Astrocyte (in vitro differentiated cells and primary cell): ENCODE measurements around the gene ASMTL. TPM values are rescaled to one million over a fixed set of nuclear protein-coding genes. Genes with fewer than 3 reads are reported as not detected.

Experiments used
- DNase-seq: peaks from one replicate; pipeline ENCODE4 v3.0.0-alpha.2; 2010; ENCODE audit warnings: low read depth
- FAIRE-seq: peaks from 2 replicates; lab custom pipeline; 2011; peaks lifted over from hg19 to GRCh38; lab: Jason Lieb, UNC
- H2AFZ ChIP-seq: 2 replicates; pipeline ENCODE4 v1.6.0; 2012; ENCODE audit warnings: low read depth, low read length, inconsistent platforms
- H3K27ac ChIP-seq: 2 replicates; pipeline ENCODE4 v1.5.1; 2011; ENCODE audit warnings: low read depth, low read length, inconsistent platforms
- H3K27me3 ChIP-seq: 2 replicates; pipeline ENCODE4 v1.6.0; 2011; ENCODE audit warnings: low read length, inconsistent platforms; ENCODE audit not compliant: insufficient read depth
- H3K36me3 ChIP-seq: 2 replicates; pipeline ENCODE4 v1.5.1; 2011; ENCODE audit warnings: low read length, inconsistent platforms; ENCODE audit not compliant: insufficient read depth
- H3K4me1 ChIP-seq: 2 replicates; pipeline ENCODE4 v1.5.1; 2011; ENCODE audit warnings: low read length, inconsistent platforms; ENCODE audit not compliant: insufficient read depth
- H3K4me2 ChIP-seq: 2 replicates; pipeline ENCODE4 v1.6.0; 2012; ENCODE audit warnings: low read length, inconsistent platforms
- H3K4me3 ChIP-seq: 2 replicates; pipeline ENCODE4 v1.5.1; 2011; ENCODE audit warnings: low read depth, mild to moderate bottlenecking, low read length, inconsistent platforms; ENCODE audit not compliant: insufficient read depth
- H3K79me2 ChIP-seq: 2 replicates; pipeline ENCODE4 v1.6.0; 2012; ENCODE audit warnings: mild to moderate bottlenecking, low read length, inconsistent platforms; ENCODE audit not compliant: insufficient read depth
- H3K9ac ChIP-seq: 2 replicates; pipeline ENCODE4 v1.6.0; 2012; ENCODE audit warnings: mild to moderate bottlenecking, low read length, inconsistent platforms
- H3K9me3 ChIP-seq: 2 replicates; pipeline ENCODE4 v1.5.1; 2012; ENCODE audit warnings: low read depth, mild to moderate bottlenecking, low read length, inconsistent platforms; ENCODE audit not compliant: insufficient read depth
- H4K20me1 ChIP-seq: 2 replicates; pipeline ENCODE4 v1.6.0; 2012; ENCODE audit warnings: low read length, inconsistent platforms; ENCODE audit not compliant: insufficient read depth
- H3K27ac Mint-ChIP-seq: one replicate; pipeline ENCODE4 v1.8.0; 2021; ENCODE audit warnings: mild to moderate bottlenecking, mixed read lengths; ENCODE audit not compliant: unreplicated experiment
- H3K27me3 Mint-ChIP-seq: one replicate; pipeline ENCODE4 v1.8.0; 2021; ENCODE audit warnings: low read depth, mixed read lengths; ENCODE audit not compliant: unreplicated experiment
- H3K36me3 Mint-ChIP-seq: one replicate; pipeline ENCODE4 v1.8.0; 2021; ENCODE audit warnings: low read depth, mixed read lengths; ENCODE audit not compliant: unreplicated experiment
- H3K4me1 Mint-ChIP-seq: one replicate; pipeline ENCODE4 v1.8.0; 2021; ENCODE audit warnings: low read depth, mixed read lengths; ENCODE audit not compliant: unreplicated experiment
- H3K4me3 Mint-ChIP-seq: one replicate; pipeline ENCODE4 v1.8.0; 2021; ENCODE audit warnings: mild to moderate bottlenecking, moderate library complexity, mixed read lengths; ENCODE audit not compliant: unreplicated experiment
- H3K9me3 Mint-ChIP-seq: one replicate; pipeline ENCODE4 v1.8.0; 2021; ENCODE audit warnings: mild to moderate bottlenecking, mixed read lengths; ENCODE audit not compliant: unreplicated experiment
- CTCF ChIP-seq: IDR thresholded peaks from 2 replicates; pipeline ENCODE4 v1.5.1; 2011; ENCODE audit warnings: low read depth, mild to moderate bottlenecking, inconsistent platforms, low read length, moderate library complexity; ENCODE audit not compliant: insufficient read depth
- EZH2 ChIP-seq: IDR thresholded peaks from 2 replicates; pipeline ENCODE4 v1.6.1; 2012; ENCODE audit warnings: mild to moderate bottlenecking, low read length, inconsistent platforms; ENCODE audit not compliant: insufficient read depth
- total RNA-seq: library from RNA; stranded (reverse); gene quantifications from 2 replicates; pipeline ENCODE4 v1.2.1, GENCODE V29; 2021

Gene ASMTL
- total RNA-seq, 1 donor from 2014 or later: 22.1 TPM

- Histone ChIP-seq H3K4me3 (no peak overlapping the region), H3K27ac (no peak overlapping the region), H3K36me3 (peaks cover 3% of the 10 kb centered on the region), H3K79me2 (peaks cover 60% of the 10 kb centered on the region), H3K4me2 (no peak overlapping the region), H3K27me3 (no peaks in the 10 kb centered on the region), H4K20me1 (peaks cover 39% of the 10 kb centered on the region), H3K9me3 (peaks cover 2% of the 10 kb centered on the region), H3K4me1 (no peaks in the 10 kb centered on the region), H2AFZ (no peak overlapping the region), H3K9ac (no peak overlapping the region)
- no peak for DNase-seq
- Mint-ChIP-seq H3K36me3 (peaks cover 29% of the 10 kb centered on the region), H3K4me3 (no peak overlapping the region), H3K27me3 (no peaks in the 10 kb centered on the region), H3K4me1 (no peaks in the 10 kb centered on the region), H3K9me3 (peaks cover 30% of the 10 kb centered on the region), H3K27ac (no peak overlapping the region)
- TF ChIP-seq CTCF (no peak), EZH2 (no peak)
- no peak for FAIRE-seq
These were observed 7.9 kb downstream of the ASMTL start for GRCh38 chrX:1444561-1445500.

GRCh38 chrX:1443496-1444075, 9.1 kb downstream of the ASMTL start:
- Mint-ChIP-seq H3K4me3 (no peak overlapping the region), H3K27ac (peak overlapping the region; percentile 6), H3K4me1 (no peaks in the 10 kb centered on the region), H3K36me3 (peaks cover 27% of the 10 kb centered on the region), H3K9me3 (peaks cover 26% of the 10 kb centered on the region), H3K27me3 (no peaks in the 10 kb centered on the region)
- Histone ChIP-seq H2AFZ (no peak overlapping the region), H3K9me3 (peaks cover 2% of the 10 kb centered on the region), H3K27me3 (no peaks in the 10 kb centered on the region), H3K79me2 (peaks cover 48% of the 10 kb centered on the region), H3K27ac (no peak overlapping the region), H3K36me3 (peaks cover 3% of the 10 kb centered on the region), H4K20me1 (peaks cover 28% of the 10 kb centered on the region), H3K4me3 (no peak overlapping the region), H3K4me1 (no peaks in the 10 kb centered on the region), H3K9ac (no peak overlapping the region), H3K4me2 (no peak overlapping the region)
- FAIRE-seq (no peak), DNase-seq (no peak)
- TF ChIP-seq CTCF: no peak
- TF ChIP-seq EZH2: no peak
